SK-N-MC (cell line): ENCODE data around the gene RAP1GDS1.

Experiments used
- EZH2 ChIP-seq: fragments of 200-600 bp; sonication (generic); IDR thresholded peaks from one replicate; pipeline ENCODE4 v1.6.1; 2017; ENCODE audit warnings: antibody characterized with exemption
- POLR2AphosphoS5 ChIP-seq: IDR thresholded peaks from 2 replicates; pipeline ENCODE4 v1.6.1; 2012; ENCODE audit warnings: mild to moderate bottlenecking, low read depth, low read length, borderline replicate concordance

GRCh38 chr4:98476891-98477290, 215.7 kb downstream of the RAP1GDS1 start:
- TF ChIP-seq EZH2 (no peak), POLR2AphosphoS5 (no peak)
